Measurements from ENCODE around the gene CERT1.

Gene CERT1

GRCh38 chr5:75363111-75363510, 148.3 kb downstream of the CERT1 start:
- TF ChIP-seq SP1 (IDR thresholded peaks at IDR 0.05): no peak
- no peak for TF ChIP-seq FOXK2 (IDR thresholded peaks at IDR 0.05)
- TF ChIP-seq BHLHE40 (IDR thresholded peaks at IDR 0.05; ENCODE audit: borderline replicate concordance): no peak
- TF ChIP-seq LEF1 (IDR thresholded peaks at IDR 0.05; ENCODE audit: borderline replicate concordance): no peak
- TF ChIP-seq PKNOX1 (IDR thresholded peaks at IDR 0.05): no peak
- TF ChIP-seq SUZ12 (IDR thresholded peaks at IDR 0.05): no peak
- no peak for TF ChIP-seq TARDBP (IDR thresholded peaks at IDR 0.05)
- no peak for TF ChIP-seq ARNT (IDR thresholded peaks at IDR 0.05)
- no peak for DNase-seq (ENCODE audit: extremely low spot score)
- ChIA-PET POLR2A (interaction anchor here (0.7 to 0.9 kb wide), 2 partner anchors 22 to 26 kb away, joined by 3 read pairs; partner anchors contain the start of gene HMGCR), CTCF (no interaction called here)

- ChIA-PET POLR2A (no interaction called here), CTCF (no interaction called here)
- no peak for TF ChIP-seq HDGF (IDR thresholded peaks at IDR 0.05; ENCODE audit: borderline replicate concordance)
- TF ChIP-seq SP1 (IDR thresholded peaks at IDR 0.05): no peak
- TF ChIP-seq L3MBTL2 (conservative IDR thresholded peaks at IDR 0.05): no peak
- TF ChIP-seq ELF4 (IDR thresholded peaks at IDR 0.05): no peak
- no peak for TF ChIP-seq SUZ12 (IDR thresholded peaks at IDR 0.05)
- TF ChIP-seq CTBP1 (IDR thresholded peaks at IDR 0.05; ENCODE audit: borderline replicate concordance): no peak
- TF ChIP-seq TARDBP (IDR thresholded peaks at IDR 0.05): no peak
- TF ChIP-seq LEF1 (IDR thresholded peaks at IDR 0.05; ENCODE audit: borderline replicate concordance): no peak
- no peak for TF ChIP-seq ARNT (IDR thresholded peaks at IDR 0.05)
- TF ChIP-seq BHLHE40 (IDR thresholded peaks at IDR 0.05; ENCODE audit: borderline replicate concordance): no peak
- TF ChIP-seq FOXM1 (IDR thresholded peaks at IDR 0.05; ENCODE audit: borderline replicate concordance): no peak
- DNase-seq (ENCODE audit: extremely low spot score): no peak
Measured at GRCh38 chr5:75362474-75362975, 148.9 kb downstream of the CERT1 start.

- ChIA-PET CTCF (no interaction called here), POLR2A (no interaction called here)
- no peak for DNase-seq (ENCODE audit: extremely low spot score)
- TF ChIP-seq SP1 (IDR thresholded peaks at IDR 0.05) (no peak), ARNT (IDR thresholded peaks at IDR 0.05) (no peak), ZNF384 (IDR thresholded peaks at IDR 0.05) (no peak), NFRKB (IDR thresholded peaks at IDR 0.05) (no peak), L3MBTL2 (conservative IDR thresholded peaks at IDR 0.05) (no peak), ELF4 (IDR thresholded peaks at IDR 0.05) (no peak), HDGF (IDR thresholded peaks at IDR 0.05; ENCODE audit: borderline replicate concordance) (no peak), PKNOX1 (IDR thresholded peaks at IDR 0.05) (no peak), FOXK2 (IDR thresholded peaks at IDR 0.05) (no peak), CTBP1 (IDR thresholded peaks at IDR 0.05; ENCODE audit: borderline replicate concordance) (no peak), LEF1 (IDR thresholded peaks at IDR 0.05; ENCODE audit: borderline replicate concordance) (no peak), TARDBP (IDR thresholded peaks at IDR 0.05) (no peak), FOXA1 (IDR thresholded peaks at IDR 0.05) (no peak), SUZ12 (IDR thresholded peaks at IDR 0.05) (no peak), FOXM1 (IDR thresholded peaks at IDR 0.05; ENCODE audit: borderline replicate concordance) (no peak), BHLHE40 (IDR thresholded peaks at IDR 0.05; ENCODE audit: borderline replicate concordance) (no peak)
Measured at GRCh38 chr5:75361310-75361709, 150.1 kb downstream of the CERT1 start.

DNA sequence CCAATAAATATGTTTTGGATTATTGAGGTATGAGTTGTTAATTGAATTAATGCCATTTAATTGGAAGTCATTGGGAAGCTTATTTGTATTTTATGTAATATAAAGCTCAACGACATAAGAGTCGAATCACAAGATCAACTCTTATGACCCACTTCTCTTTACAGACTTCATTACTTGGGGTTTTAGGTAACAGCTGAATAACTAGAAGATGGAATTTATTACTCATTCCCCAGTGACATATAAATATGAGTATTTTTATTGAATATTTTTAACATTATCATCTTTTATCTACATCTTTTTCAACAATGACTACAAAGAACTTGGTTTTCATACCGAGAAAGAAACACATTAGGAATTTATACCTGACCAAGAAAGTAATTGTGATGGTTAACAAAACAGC, 153.3 kb downstream of the CERT1 start:
- TF ChIP-seq ZNF384 (IDR thresholded peaks at IDR 0.05) (no peak), FOXM1 (IDR thresholded peaks at IDR 0.05; ENCODE audit: borderline replicate concordance) (no peak), FOXK2 (IDR thresholded peaks at IDR 0.05) (no peak), TARDBP (IDR thresholded peaks at IDR 0.05) (no peak), ELF4 (IDR thresholded peaks at IDR 0.05) (no peak), ARNT (IDR thresholded peaks at IDR 0.05) (no peak), SP1 (IDR thresholded peaks at IDR 0.05) (no peak), NFRKB (IDR thresholded peaks at IDR 0.05) (no peak), PKNOX1 (IDR thresholded peaks at IDR 0.05) (no peak)
- ChIA-PET POLR2A (interaction anchor here (0.6 kb wide), 1 partner anchor 121 kb away, joined by 3 read pairs; the partner anchor contains the start of gene ANKRD31), CTCF (no interaction called here)
- no peak for DNase-seq (ENCODE audit: extremely low spot score)

- POLR2A ChIA-PET: no interaction called here
- no peak for TF ChIP-seq ELF4 (IDR thresholded peaks at IDR 0.05)
- CTCF ChIA-PET: no interaction called here
- DNase-seq (ENCODE audit: extremely low spot score): no peak
Measured at GRCh38 chr5:75356719-75357118, 154.7 kb downstream of the CERT1 start.

DNA sequence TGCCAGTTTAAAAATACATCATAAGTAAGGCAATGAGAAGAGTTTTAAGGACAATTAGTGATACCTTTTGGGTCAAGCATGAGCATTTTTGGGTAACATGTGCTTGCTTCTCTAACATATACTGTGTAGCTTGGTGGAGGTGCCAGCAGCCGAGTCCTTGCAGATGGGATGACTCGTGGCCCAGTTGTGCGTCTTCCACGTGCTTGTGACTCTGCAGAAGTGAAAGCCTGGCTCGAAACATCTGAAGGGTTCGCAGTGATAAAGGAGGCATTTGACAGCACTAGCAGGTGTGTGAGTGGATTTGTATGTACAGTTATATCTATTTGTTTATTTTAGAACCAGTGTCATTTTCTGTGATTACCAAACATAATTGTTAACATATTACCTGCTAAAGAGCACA, 156.2 kb downstream of the CERT1 start:
- TF ChIP-seq SP1 (IDR thresholded peaks at IDR 0.05) (no peak), PKNOX1 (IDR thresholded peaks at IDR 0.05) (no peak), LEF1 (IDR thresholded peaks at IDR 0.05; ENCODE audit: borderline replicate concordance) (no peak), NFRKB (IDR thresholded peaks at IDR 0.05) (no peak)
- CTCF ChIA-PET: no interaction called here
- POLR2A ChIA-PET: no interaction called here
- no peak for DNase-seq (ENCODE audit: extremely low spot score)

Measured in HEK293T (cell line).